K562 (cell line): ENCODE results near the gene RNF41. TPM values are rescaled to one million over a fixed set of nuclear protein-coding genes. Genes with fewer than 3 reads are reported as not detected.
A peak's percentile ranks its signal among the peaks of the same experiment; 100 is the strongest.

Experiments
- CREM ChIP-seq: IDR thresholded peaks from 2 replicates; pipeline ENCODE4 v1.6.1; 2014; ENCODE audit warnings: antibody characterized with exemption, low read depth
- CSDE1 ChIP-seq, 2 experiments: fragments of 450-650 bp; IDR thresholded peaks; 2 replicates each; pipeline ENCODE4 v1.6.1; 2016; ENCODE audit warnings: mild to moderate bottlenecking in 1 of 2
- ERF ChIP-seq: fragments of 450-650 bp; formaldehyde crosslinking; IDR thresholded peaks from 2 replicates; pipeline ENCODE4 v1.4.0; 2020; ENCODE audit warnings: mild to moderate bottlenecking, mixed read lengths
- GATAD2A ChIP-seq: fragments of 450-650 bp; IDR thresholded peaks from 2 replicates; pipeline ENCODE4 v1.6.1; 2017
- KAT7 ChIP-seq: sonication (generic); formaldehyde crosslinking; IDR thresholded peaks from 2 replicates; pipeline ENCODE4 v1.8.0; 2022; ENCODE audit warnings: missing genetic modification reagents, mild to moderate bottlenecking, borderline replicate concordance
- KLF1 ChIP-seq: fragments of 450-650 bp; IDR thresholded peaks from 2 replicates; pipeline ENCODE4 v1.6.1; 2016; ENCODE audit warnings: missing genetic modification characterization, missing compliant biosample characterization
- L3MBTL2 ChIP-seq: fragments of 450-650 bp; IDR thresholded peaks from 2 replicates; pipeline ENCODE4 v1.6.1; 2016; ENCODE audit warnings: mild to moderate bottlenecking, moderate library complexity
- MTA3 ChIP-seq: fragments of 450-650 bp; formaldehyde crosslinking; IDR thresholded peaks from 2 replicates; pipeline ENCODE4 v1.6.1; 2017; ENCODE audit warnings: mild to moderate bottlenecking, borderline replicate concordance
- POLR2AphosphoS5 ChIP-seq: IDR thresholded peaks from 2 replicates; pipeline ENCODE4 v1.6.1; 2011; ENCODE audit warnings: mild to moderate bottlenecking, low read depth, low read length, moderate library complexity; ENCODE audit not compliant: control insufficient read depth, insufficient read depth
- RB1 ChIP-seq: fragments of 450-650 bp; IDR thresholded peaks from 2 replicates; pipeline ENCODE4 v1.6.1; 2017; ENCODE audit warnings: low read depth, mild to moderate bottlenecking
- RBBP5 ChIP-seq: fragments of 200-600 bp; sonication (generic); IDR thresholded peaks from 2 replicates; pipeline ENCODE4 v1.6.1; 2012; ENCODE audit warnings: borderline replicate concordance, mild to moderate bottlenecking, low read length, control low read depth, inconsistent platforms; ENCODE audit not compliant: insufficient read depth, poor library complexity, severe bottlenecking
- RBM14 ChIP-seq: fragments of 200-400 bp; formaldehyde crosslinking; IDR thresholded peaks from 2 replicates; pipeline ENCODE4 v1.6.1; 2018; ENCODE audit warnings: low read depth, mild to moderate bottlenecking, low read length, moderate library complexity, borderline replicate concordance; ENCODE audit not compliant: insufficient read depth
- TEAD4 ChIP-seq, 2 experiments: sonication (generic) in 1 of 2; formaldehyde crosslinking in 1 of 2; IDR thresholded peaks; 2 replicates each; pipeline versions ENCODE4 v1.6.1 to v1.8.0; 2012 to 2022; ENCODE audit warnings: borderline replicate concordance in 1 of 2, inconsistent platforms in 1 of 2, low read length in 1 of 2, mild to moderate bottlenecking in 1 of 2, missing genetic modification reagents in 1 of 2
- TRIM24 ChIP-seq, 2 experiments: fragments of 450-650 bp; IDR thresholded peaks; 2 replicates each; pipeline ENCODE4 v1.6.1; 2016
- TSC22D4 ChIP-seq: fragments of 450-650 bp; IDR thresholded peaks from 2 replicates; pipeline ENCODE4 v1.6.1; 2016; ENCODE audit warnings: missing genetic modification characterization, missing biosample characterization, control low read depth
- ZBTB11 ChIP-seq, 3 experiments: fragments of 200-800 bp in 1 of 3; fragments of 250-450 bp in 1 of 3; fragments of 450-650 bp in 1 of 3; sonication (Bioruptor Pico) in 1 of 3; sonication (Bioruptor generic) in 1 of 3; formaldehyde crosslinking in 1 of 3; IDR thresholded peaks; 2 replicates each; pipeline versions ENCODE4 v1.6.1 to v1.8.0; 2016 to 2022; ENCODE audit warnings: mild to moderate bottlenecking in 2 of 3, missing genetic modification characterization in 2 of 3, missing compliant biosample characterization in 1 of 3, moderate library complexity in 1 of 3
- ZNF184 ChIP-seq: sonication (generic); formaldehyde crosslinking; IDR thresholded peaks from 2 replicates; pipeline ENCODE4 v1.5.0; 2020; ENCODE audit warnings: missing genetic modification reagents
- polyA plus RNA-seq, 8 experiments: library from polyadenylated mRNA; depleted of rRNA in 4 of 8; stranded (reverse) in 5 of 8; unstranded in 3 of 8; fragments of >200 nt; fragmentation: Nextera tagmentation in 2 of 8; fragmentation: Illumina TruSeq in 1 of 8; extraction: Ambion mirVana in 2 of 8; extraction: Trizol in 1 of 8; gene quantifications; 2 replicates each; pipeline versions ENCODE4 v1.2.1 to v1.2.3, GENCODE V29; 2011 to 2014; ENCODE audit warnings: inconsistent platforms in 1 of 8, missing spikeins in 1 of 8
- total RNA-seq, 7 experiments: library from RNA; depleted of rRNA in 6 of 7; stranded (reverse); fragments of >200 nt in 6 of 7; fragmentation: Illumina TruSeq in 2 of 7; extraction: Trizol in 2 of 7; gene quantifications; 2 replicates each; pipeline versions ENCODE4 v1.2.1 to v1.2.3, GENCODE V29; 2011 to 2021; ENCODE audit warnings: low replicate concordance in 1 of 7
- TF ChIP-seq, protein P1 (sequence below): sonication (generic); formaldehyde crosslinking; IDR thresholded peaks from 2 replicates; pipeline ENCODE4 v1.8.1; 2023; ENCODE audit warnings: mild to moderate bottlenecking, missing genetic modification reagents
- TF ChIP-seq, protein P2 (sequence below), 3 experiments: fragments of 200-800 bp in 1 of 3; sonication (Bioruptor generic) in 1 of 3; sonication (generic) in 1 of 3; formaldehyde crosslinking in 1 of 3; IDR thresholded peaks; 2 replicates each; pipeline versions ENCODE4 v1.6.1 to v1.8.0; 2016 to 2022; ENCODE audit warnings: mild to moderate bottlenecking in 2 of 3, missing compliant biosample characterization in 2 of 3, missing genetic modification characterization in 2 of 3, missing genetic modification reagents in 1 of 3

The RNF41 gene
- total and polyA plus RNA-seq, 9 of the 15 experiments (the other 6 are each of a cell fraction or from before 2014, with no cell fraction given): 28.2 to 46.8 (median 33.8) TPM

DNA sequence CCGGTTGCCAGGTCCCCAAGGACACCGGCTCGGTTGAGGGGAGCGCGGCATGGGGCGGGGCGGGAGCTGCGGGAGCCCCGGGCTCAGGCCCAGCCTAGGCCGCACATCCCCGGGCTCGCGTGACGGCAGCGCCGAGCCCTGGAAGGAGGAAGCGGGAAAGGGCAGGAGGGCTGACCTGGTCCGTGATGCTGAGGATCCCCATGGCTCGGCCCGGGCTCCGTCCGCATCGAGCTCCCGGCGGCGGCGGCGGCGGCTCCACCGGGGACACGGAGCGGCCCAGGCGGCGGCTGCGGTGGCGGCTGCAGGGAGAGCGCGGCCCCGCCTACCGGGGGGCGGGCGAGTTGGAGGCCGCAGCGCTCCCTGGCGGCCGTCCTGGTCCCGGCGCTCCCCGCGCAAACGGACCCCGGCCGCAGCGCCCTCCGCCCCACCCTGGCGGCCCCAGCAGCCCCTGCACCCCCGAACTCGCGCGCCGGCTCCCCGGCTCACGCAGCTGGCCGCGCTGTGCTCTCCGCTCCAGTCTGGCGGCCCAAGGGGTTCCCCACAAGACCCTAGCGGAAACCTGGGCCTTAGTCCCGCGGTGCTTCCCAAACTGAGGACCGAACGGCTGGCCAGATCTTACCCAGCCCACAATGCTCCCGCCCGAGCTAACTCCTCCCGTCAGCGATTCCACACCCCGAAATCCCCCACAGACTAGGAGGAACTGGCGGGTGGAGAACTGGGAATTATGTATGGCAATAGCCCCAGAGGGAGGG, 36.5 kb upstream of the RNF41 start, which contains the start of gene ANKRD52 (continued):
- TF ChIP-seq RBBP5 (peak; percentile 72), ERF (CRISPR knock-in tag) (0 out of 2 replicates have a peak, but pooled peaks have one; percentile 71), GATAD2A (peak; percentile 78; the same call in 1 of the 2 replicates), L3MBTL2 (peak; percentile 46; the same call in 1 of the 2 replicates), RB1 (peak; percentile 97), CREM (0 out of 2 replicates have a peak, but pooled peaks have one; percentile 3), MTA3 (0 out of 2 replicates have a peak, but pooled peaks have one; percentile 58), RBM14 (no peak), ZBTB11 (CRISPR knock-in tag; IDR thresholded peaks at IDR 0.05) (peak in 1 of 3 experiments; percentile 9; a peak in 1 of 6 replicates), POLR2AphosphoS5 (peak; percentile 45; the same call in 1 of the 2 replicates), KLF1 (tag) (peak; percentile 21; the same call in 1 of the 2 replicates), CSDE1 (IDR thresholded peaks at IDR 0.05) (no peak), TSC22D4 (tag) (no peak), TEAD4 (IDR thresholded peaks at IDR 0.05; ENCODE audit: low read length) (no peak), TEAD4 (CRISPR knock-in tag; IDR thresholded peaks at IDR 0.05; ENCODE audit: borderline replicate concordance) (0 out of 2 replicates have a peak, but pooled peaks have one; percentile 65), KAT7 (CRISPR knock-in tag) (no peak), ZNF184 (no peak), TRIM24 (IDR thresholded peaks at IDR 0.05) (no peak)
- TF ChIP-seq, protein P1, sequence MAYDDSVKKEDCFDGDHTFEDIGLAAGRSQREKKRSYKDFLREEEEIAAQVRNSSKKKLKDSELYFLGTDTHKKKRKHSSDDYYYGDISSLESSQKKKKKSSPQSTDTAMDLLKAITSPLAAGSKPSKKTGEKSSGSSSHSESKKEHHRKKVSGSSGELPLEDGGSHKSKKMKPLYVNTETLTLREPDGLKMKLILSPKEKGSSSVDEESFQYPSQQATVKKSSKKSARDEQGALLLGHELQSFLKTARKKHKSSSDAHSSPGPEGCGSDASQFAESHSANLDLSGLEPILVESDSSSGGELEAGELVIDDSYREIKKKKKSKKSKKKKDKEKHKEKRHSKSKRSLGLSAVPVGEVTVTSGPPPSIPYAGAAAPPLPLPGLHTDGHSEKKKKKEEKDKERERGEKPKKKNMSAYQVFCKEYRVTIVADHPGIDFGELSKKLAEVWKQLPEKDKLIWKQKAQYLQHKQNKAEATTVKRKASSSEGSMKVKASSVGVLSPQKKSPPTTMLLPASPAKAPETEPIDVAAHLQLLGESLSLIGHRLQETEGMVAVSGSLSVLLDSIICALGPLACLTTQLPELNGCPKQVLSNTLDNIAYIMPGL: peak; percentile 96
- TF ChIP-seq, protein P2, sequence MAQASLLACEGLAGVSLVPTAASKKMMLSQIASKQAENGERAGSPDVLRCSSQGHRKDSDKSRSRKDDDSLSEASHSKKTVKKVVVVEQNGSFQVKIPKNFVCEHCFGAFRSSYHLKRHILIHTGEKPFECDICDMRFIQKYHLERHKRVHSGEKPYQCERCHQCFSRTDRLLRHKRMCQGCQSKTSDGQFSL (CRISPR knock-in tag; IDR thresholded peaks at IDR 0.05): peak; percentile 12; the same call in 1 of the 2 replicates
- TF ChIP-seq, protein P2 (tag; IDR thresholded peaks at IDR 0.05): peak in 1 of 2 experiments; percentile 69; a peak in 1 of 4 replicates
